HepG2 (cell line): ENCODE results near the gene FAR1. TPM values are rescaled to one million over a fixed set of nuclear protein-coding genes. Genes with fewer than 3 reads are reported as not detected.

Experiments
- ATAC-seq: fragments of 200-7000 bp; cut with Tn5 transposase; 3 replicates; pipeline ENCODE4 v1.9.1; 2020; ENCODE audit warnings: mild to moderate bottlenecking, moderate library complexity
- BruUV-seq: library from RNA; stranded (reverse); fragments of 400-500 nt; replicated peaks from 2 replicates; lab custom pipeline; 2021; lab: Mats Ljungman, UMichigan
- CTCF ChIA-PET: fragments of 300-600 bp; formaldehyde crosslinking; extraction: SDS; loops from one replicate; lab custom pipeline; 2021; ENCODE audit warnings: low total read pairs, inconsistent platforms, low intra/inter-chr PET ratio; lab: Yijun Ruan, JAX
- POLR2A ChIA-PET: fragments of 350-600 bp; sonication (Branson Sonifier 250); formaldehyde crosslinking; loops from one replicate; lab custom pipeline; 2020; ENCODE audit warnings: antibody characterized with exemption, inconsistent platforms; lab: Yijun Ruan, JAX
- DNase-seq: peaks from one replicate; pipeline ENCODE4 v3.0.0-alpha.2; 2015; ENCODE audit warnings: low spot score
- FAIRE-seq: peaks from 3 replicates; lab custom pipeline; 2011; peaks lifted over from hg19 to GRCh38; lab: Jason Lieb, UNC
- H2AFZ ChIP-seq: one replicate; pipeline ENCODE4 v1.6.1; 2011; ENCODE audit warnings: low read length, inconsistent platforms
- H3K27ac ChIP-seq: fragments of 300-600 bp; 3 replicates; pipeline ENCODE4 v1.8.0; 2011; ENCODE audit warnings: mixed run types, mild to moderate bottlenecking, mixed read lengths, low read length, inconsistent platforms; ENCODE audit not compliant: insufficient read depth; ENCODE audit errors: extremely low read length
- H3K27me3 ChIP-seq, 2 experiments: fragments of 200-600 bp in 1 of 2; 2 replicates in 1 of 2; 3 replicates in 1 of 2; pipeline versions ENCODE4 v1.6.0 to v1.8.0; 2011; ENCODE audit warnings: low read length in 2 of 2, mild to moderate bottlenecking in 2 of 2, moderate library complexity in 2 of 2, inconsistent platforms in 1 of 2; ENCODE audit not compliant: insufficient read depth in 2 of 2, control insufficient read depth in 1 of 2
- H3K36me3 ChIP-seq, 2 experiments: fragments of 200-600 bp in 1 of 2; replicated peaks in 1 of 2; 2 replicates in 1 of 2; 3 replicates in 1 of 2; pipeline versions ENCODE4 v1.5.1 to v1.8.0; 2011; ENCODE audit warnings: low read length in 2 of 2, inconsistent platforms in 1 of 2; ENCODE audit not compliant: insufficient read depth in 2 of 2, control insufficient read depth in 1 of 2
- H3K4me1 ChIP-seq: 2 replicates; pipeline ENCODE4 v1.5.1; 2012; ENCODE audit warnings: low read length, inconsistent platforms; ENCODE audit not compliant: insufficient read depth
- H3K4me2 ChIP-seq: 2 replicates; pipeline ENCODE4 v1.6.0; 2011; ENCODE audit warnings: low read depth, low read length, inconsistent platforms
- H3K4me3 ChIP-seq, 3 experiments: fragments of 200-600 bp in 1 of 3; sonication (generic), shearing (Covaris generic) in 1 of 3; replicated peaks in 1 of 3; 2 replicates each; pipeline ENCODE4 v1.5.1; 2011 to 2016; ENCODE audit warnings: low read length in 3 of 3, inconsistent platforms in 2 of 3, low read depth in 2 of 3, mild to moderate bottlenecking in 2 of 3, control low read depth in 1 of 3, mixed read lengths in 1 of 3; ENCODE audit not compliant: insufficient read depth in 1 of 3
- H3K79me2 ChIP-seq: one replicate; pipeline ENCODE4 v1.6.1; 2011; ENCODE audit warnings: low read length, inconsistent platforms; ENCODE audit not compliant: insufficient read depth
- H3K9ac ChIP-seq: 2 replicates; pipeline ENCODE4 v1.6.0; 2011; ENCODE audit warnings: mild to moderate bottlenecking, low read depth, low read length, inconsistent platforms; ENCODE audit not compliant: insufficient read depth
- H3K9me3 ChIP-seq: 2 replicates; pipeline ENCODE4 v1.5.1; 2012; ENCODE audit warnings: mild to moderate bottlenecking, low read length
- H4K20me1 ChIP-seq: 2 replicates; pipeline ENCODE4 v1.6.0; 2011; ENCODE audit warnings: inconsistent platforms, mild to moderate bottlenecking, low read length, moderate library complexity; ENCODE audit not compliant: insufficient read depth
- EZH2 ChIP-seq: conservative IDR thresholded peaks from 2 replicates; pipeline ENCODE4 v1.6.1; 2012; ENCODE audit warnings: mild to moderate bottlenecking, low read depth, low read length, moderate library complexity
- GABPB1 ChIP-seq: IDR thresholded peaks from 2 replicates; pipeline ENCODE4 v1.6.1; 2016; ENCODE audit warnings: mild to moderate bottlenecking, missing genetic modification reagents, moderate library complexity, missing compliant biosample characterization
- HNRNPLL ChIP-seq: fragments of 200-400 bp; formaldehyde crosslinking; IDR thresholded peaks from 2 replicates; pipeline ENCODE4 v1.6.1; 2017; ENCODE audit warnings: mild to moderate bottlenecking, low read depth, low read length; ENCODE audit not compliant: poor library complexity, severe bottlenecking
- MAF1 ChIP-seq: sonication (generic); formaldehyde crosslinking; IDR thresholded peaks from 2 replicates; pipeline ENCODE4 v1.5.0; 2020; ENCODE audit warnings: missing genetic modification reagents, borderline replicate concordance
- MXI1 ChIP-seq: IDR thresholded peaks from 3 replicates; pipeline ENCODE4 v1.6.1; 2012; ENCODE audit warnings: low read depth, low read length, inconsistent platforms, borderline replicate concordance
- NCOA1 ChIP-seq: sonication (generic); formaldehyde crosslinking; IDR thresholded peaks from 2 replicates; pipeline ENCODE4 v1.9.0; 2021; ENCODE audit warnings: missing genetic modification reagents
- NFRKB ChIP-seq: fragments of 450-650 bp; IDR thresholded peaks from 2 replicates; pipeline ENCODE4 v1.6.1; 2017
- RBM39 ChIP-seq: fragments of 200-400 bp; formaldehyde crosslinking; IDR thresholded peaks from one replicate; pipeline ENCODE4 v1.6.1; 2018; ENCODE audit warnings: antibody characterized with exemption, mild to moderate bottlenecking, low read depth, low read length; ENCODE audit not compliant: poor library complexity, severe bottlenecking
- TAF15 ChIP-seq: fragments of 200-400 bp; formaldehyde crosslinking; IDR thresholded peaks from one replicate; pipeline ENCODE4 v1.6.1; 2018; ENCODE audit warnings: mild to moderate bottlenecking, low read depth, low read length; ENCODE audit not compliant: poor library complexity, severe bottlenecking
- THYN1 ChIP-seq: sonication (generic); formaldehyde crosslinking; IDR thresholded peaks from 2 replicates; pipeline ENCODE4 v1.8.1; 2023; ENCODE audit warnings: low read depth, mild to moderate bottlenecking, moderate library complexity, missing genetic modification reagents, borderline replicate concordance
- ZNF230 ChIP-seq: sonication (generic); formaldehyde crosslinking; IDR thresholded peaks from 2 replicates; pipeline ENCODE4 v1.4.0; 2020; ENCODE audit warnings: mild to moderate bottlenecking, missing genetic modification reagents
- ZNF546 ChIP-seq: sonication (generic); formaldehyde crosslinking; conservative IDR thresholded peaks from 2 replicates; pipeline ENCODE4 v1.8.1; 2023; ENCODE audit warnings: mild to moderate bottlenecking, missing genetic modification reagents
- ZNF547 ChIP-seq: sonication (generic); formaldehyde crosslinking; IDR thresholded peaks from 2 replicates; pipeline ENCODE4 v1.5.1; 2020; ENCODE audit warnings: mild to moderate bottlenecking, missing genetic modification reagents
- WGBS: methylation state at CpG from one replicate; pipeline ENCODE4 v1.1.6; 2017; ENCODE audit warnings: low lambda C conversion rate; 5-methylcytosine and 5-hydroxymethylcytosine counted together
- in situ Hi-C: cut with HindIII; loops from 2 replicates; pipeline ENCODE4 v1.10.0; 2017; ENCODE audit warnings: low pct_unique_long_range_greater_than_20kb; ENCODE audit not compliant: extremely low pct_ligation_motif_present
- intact Hi-C: fragments of 100-400 bp; cut with micrococcal nuclease; formaldehyde crosslinking; loops from one replicate; pipeline ENCODE4 v1.10.0; 2022; ENCODE audit not compliant: unreplicated experiment
- polyA plus RNA-seq, 8 experiments: library from polyadenylated mRNA; depleted of rRNA in 3 of 8; stranded (reverse) in 7 of 8; unstranded in 1 of 8; fragments of >200 nt; fragmentation: Illumina TruSeq in 4 of 8; extraction: Trizol in 4 of 8; gene quantifications; 2 replicates each; pipeline versions ENCODE4 v1.2.1 to v1.2.3, GENCODE V29; 2011 to 2016; ENCODE audit warnings: low read depth in 4 of 8, missing spikeins in 1 of 8, mixed read lengths in 1 of 8; ENCODE audit not compliant: insufficient read depth in 1 of 8
- total RNA-seq, 5 experiments: library from RNA; depleted of rRNA; stranded (reverse); fragments of >200 nt; fragmentation: Illumina TruSeq; extraction: Trizol; gene quantifications; 2 replicates each; pipeline ENCODE4 v1.2.3, GENCODE V29; 2016; ENCODE audit warnings: low read depth in 1 of 5
- TF ChIP-seq, protein P1 (sequence below): sonication (generic); formaldehyde crosslinking; IDR thresholded peaks from 2 replicates; pipeline ENCODE4 v1.9.0; 2021; ENCODE audit warnings: missing genetic modification reagents, borderline replicate concordance
- TF ChIP-seq, protein P2 (sequence below): sonication (generic); formaldehyde crosslinking; IDR thresholded peaks from 2 replicates; pipeline ENCODE4 v1.8.1; 2023; ENCODE audit warnings: mild to moderate bottlenecking, missing genetic modification reagents, borderline replicate concordance
- TF ChIP-seq, protein P3 (sequence below): sonication (generic); formaldehyde crosslinking; IDR thresholded peaks from 2 replicates; pipeline ENCODE4 v1.5.1; 2020; ENCODE audit warnings: missing genetic modification reagents, mild to moderate bottlenecking, borderline replicate concordance
- TF ChIP-seq, protein P4 (sequence below), 2 experiments: sonication (generic) in 1 of 2; formaldehyde crosslinking in 1 of 2; IDR thresholded peaks; 2 replicates each; pipeline versions ENCODE4 v1.4.0 to v1.6.1; 2016 to 2020; ENCODE audit warnings: borderline replicate concordance in 1 of 2, low read depth in 1 of 2, mild to moderate bottlenecking in 1 of 2, missing genetic modification reagents in 1 of 2

FAR1 gene
- total and polyA plus RNA-seq, 2 of the 13 experiments (the other 11 are each of a cell fraction or from before 2014, with no cell fraction given) = 0.40 to 0.95 TPM

DNA sequence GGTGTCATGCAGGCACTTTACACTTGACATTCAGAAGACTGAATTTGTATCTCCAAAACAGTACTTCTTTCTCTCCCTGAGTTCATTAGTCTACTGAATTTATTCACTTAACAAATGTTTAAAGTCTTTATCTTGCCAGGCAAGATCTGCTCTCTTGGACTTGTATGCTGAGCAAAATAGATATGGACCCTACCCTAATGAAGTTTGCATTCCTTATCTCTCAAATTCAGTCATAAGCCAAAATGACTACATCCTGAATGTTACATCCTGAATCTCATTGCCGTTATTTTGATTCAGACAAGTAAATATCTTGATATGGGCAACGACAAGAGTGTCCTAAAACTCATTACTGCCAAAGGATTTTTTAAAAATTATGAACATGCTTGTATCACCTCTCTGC lies 29.7 kb downstream of the FAR1 start (continued):
- TF ChIP-seq, protein P1, sequence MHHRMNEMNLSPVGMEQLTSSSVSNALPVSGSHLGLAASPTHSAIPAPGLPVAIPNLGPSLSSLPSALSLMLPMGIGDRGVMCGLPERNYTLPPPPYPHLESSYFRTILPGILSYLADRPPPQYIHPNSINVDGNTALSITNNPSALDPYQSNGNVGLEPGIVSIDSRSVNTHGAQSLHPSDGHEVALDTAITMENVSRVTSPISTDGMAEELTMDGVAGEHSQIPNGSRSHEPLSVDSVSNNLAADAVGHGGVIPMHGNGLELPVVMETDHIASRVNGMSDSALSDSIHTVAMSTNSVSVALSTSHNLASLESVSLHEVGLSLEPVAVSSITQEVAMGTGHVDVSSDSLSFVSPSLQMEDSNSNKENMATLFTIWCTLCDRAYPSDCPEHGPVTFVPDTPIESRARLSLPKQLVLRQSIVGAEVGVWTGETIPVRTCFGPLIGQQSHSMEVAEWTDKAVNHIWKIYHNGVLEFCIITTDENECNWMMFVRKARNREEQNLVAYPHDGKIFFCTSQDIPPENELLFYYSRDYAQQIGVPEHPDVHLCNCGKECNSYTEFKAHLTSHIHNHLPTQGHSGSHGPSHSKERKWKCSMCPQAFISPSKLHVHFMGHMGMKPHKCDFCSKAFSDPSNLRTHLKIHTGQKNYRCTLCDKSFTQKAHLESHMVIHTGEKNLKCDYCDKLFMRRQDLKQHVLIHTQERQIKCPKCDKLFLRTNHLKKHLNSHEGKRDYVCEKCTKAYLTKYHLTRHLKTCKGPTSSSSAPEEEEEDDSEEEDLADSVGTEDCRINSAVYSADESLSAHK (CRISPR knock-in tag) = no peak
- TF ChIP-seq HNRNPLL (no peak), ZNF230 (no peak), ZNF547 (no peak), EZH2 (no peak), NCOA1 (CRISPR knock-in tag) (no peak)
- TF ChIP-seq, protein P2, sequence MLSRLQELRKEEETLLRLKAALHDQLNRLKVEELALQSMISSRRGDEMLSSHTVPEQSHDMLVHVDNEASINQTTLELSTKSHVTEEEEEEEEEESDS (CRISPR knock-in tag) = no peak

GRCh38 chr11:13699041-13699440 lies 30.6 kb downstream of the FAR1 start:
- intact Hi-C loops = no loop called here
- Histone ChIP-seq H3K4me2 (no peak overlapping the region), H3K79me2 (no peaks in the 10 kb centered on the region), H3K4me3 (no peak overlapping the region), H4K20me1 (no peaks in the 10 kb centered on the region), H3K27ac (no peak overlapping the region), H3K9ac (no peak overlapping the region), H2AFZ (no peak overlapping the region), H3K9me3 (no peaks in the 10 kb centered on the region), H3K36me3 (no peaks in the 10 kb centered on the region), H3K27me3 (no peaks in the 10 kb centered on the region), H3K4me1 (no peaks in the 10 kb centered on the region)
- WGBS = 30% methylated on average over 2 of the region's 2 CpGs
- in situ Hi-C loops = no loop called here
- POLR2A ChIA-PET = no interaction called here
- DNase-seq (no peak), ATAC-seq (no peak), FAIRE-seq (no peak)
- BruUV-seq = no TSS peak
- CTCF ChIA-PET = no interaction called here
- TF ChIP-seq TAF15 (no peak), RBM39 (no peak), ZNF546 (CRISPR knock-in tag) (no peak), THYN1 (CRISPR knock-in tag) (no peak), GABPB1 (CRISPR knock-in tag) (no peak), NFRKB (no peak), MAF1 (CRISPR knock-in tag) (no peak), MXI1 (no peak)
- TF ChIP-seq, protein P3, sequence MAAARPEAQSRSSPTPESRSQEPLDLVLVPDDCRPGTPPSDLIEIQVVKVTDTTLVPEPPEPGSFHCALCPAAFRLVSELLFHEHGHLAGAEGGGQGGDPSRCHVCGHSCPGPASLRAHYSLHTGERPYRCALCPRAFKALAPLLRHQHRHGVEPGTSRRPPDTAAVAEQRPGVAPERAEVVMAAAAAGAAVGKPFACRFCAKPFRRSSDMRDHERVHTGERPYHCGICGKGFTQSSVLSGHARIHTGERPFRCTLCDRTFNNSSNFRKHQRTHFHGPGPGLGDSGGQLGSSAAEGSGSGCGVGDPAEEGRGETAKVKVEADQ = no peak
- TF ChIP-seq, protein P4, sequence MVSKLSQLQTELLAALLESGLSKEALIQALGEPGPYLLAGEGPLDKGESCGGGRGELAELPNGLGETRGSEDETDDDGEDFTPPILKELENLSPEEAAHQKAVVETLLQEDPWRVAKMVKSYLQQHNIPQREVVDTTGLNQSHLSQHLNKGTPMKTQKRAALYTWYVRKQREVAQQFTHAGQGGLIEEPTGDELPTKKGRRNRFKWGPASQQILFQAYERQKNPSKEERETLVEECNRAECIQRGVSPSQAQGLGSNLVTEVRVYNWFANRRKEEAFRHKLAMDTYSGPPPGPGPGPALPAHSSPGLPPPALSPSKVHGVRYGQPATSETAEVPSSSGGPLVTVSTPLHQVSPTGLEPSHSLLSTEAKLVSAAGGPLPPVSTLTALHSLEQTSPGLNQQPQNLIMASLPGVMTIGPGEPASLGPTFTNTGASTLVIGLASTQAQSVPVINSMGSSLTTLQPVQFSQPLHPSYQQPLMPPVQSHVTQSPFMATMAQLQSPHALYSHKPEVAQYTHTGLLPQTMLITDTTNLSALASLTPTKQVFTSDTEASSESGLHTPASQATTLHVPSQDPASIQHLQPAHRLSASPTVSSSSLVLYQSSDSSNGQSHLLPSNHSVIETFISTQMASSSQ (IDR thresholded peaks at IDR 0.05; ENCODE audit: low read depth) = no peak
- TF ChIP-seq, protein P4 (CRISPR knock-in tag; IDR thresholded peaks at IDR 0.05; ENCODE audit: borderline replicate concordance) = no peak
